Body of pancreas (tissue), 4 donors: ENCODE measurements around the gene NRP2. TPM values are rescaled to one million over a fixed set of nuclear protein-coding genes. Genes with fewer than 3 reads are reported as not detected.

Source experiments
- ATAC-seq: fragments of 150-250 bp; one replicate; pipeline ENCODE4 v1.9.1; 2016
- DNase-seq, 4 donors: peaks; one replicate each; pipeline ENCODE4 v3.0.0-alpha.2; 2019
- H3K27ac ChIP-seq, 4 donors: fragments of 200-600 bp; sonication (generic); 1 replicate in 3 of 4; 2 replicates in 1 of 4; pipeline versions ENCODE4 v1.5.1 to v1.6.1; 2016 to 2019; ENCODE audit warnings: mild to moderate bottlenecking in 1 of 4, mixed read lengths in 1 of 4, moderate library complexity in 1 of 4
- H3K27me3 ChIP-seq, 2 donors: fragments of 200-600 bp; sonication (generic); one replicate each; pipeline ENCODE4 v1.6.0; 2016; ENCODE audit warnings: mild to moderate bottlenecking in 1 of 2
- H3K36me3 ChIP-seq, 2 donors: fragments of 200-600 bp; sonication (generic); replicated peaks in 1 of 2; 2 replicates each; pipeline ENCODE4 v1.5.1; 2016; ENCODE audit warnings: low read depth in 2 of 2; ENCODE audit not compliant: insufficient read depth in 1 of 2
- H3K4me1 ChIP-seq: fragments of 200-600 bp; sonication (generic); one replicate; pipeline ENCODE4 v1.6.0; 2016
- H3K4me3 ChIP-seq, 2 donors: fragments of 200-600 bp; sonication (generic); 1 replicate in 1 of 2; 2 replicates in 1 of 2; pipeline ENCODE4 v1.5.1; 2016 to 2019
- H3K9me3 ChIP-seq, 3 donors: fragments of 200-600 bp; sonication (generic); 1 replicate in 2 of 3; 2 replicates in 1 of 3; pipeline ENCODE4 v1.5.1; 2016
- CTCF ChIP-seq, 7 experiments: fragments of 450-650 bp in 4 of 7; fragments of 200-600 bp in 3 of 7; sonication (generic) in 3 of 7; IDR thresholded peaks; one replicate each; pipeline ENCODE4 v1.5.1; 2016 to 2019; ENCODE audit warnings: antibody characterized with exemption in 7 of 7
- POLR2A ChIP-seq, 3 donors: fragments of 450-650 bp; IDR thresholded peaks; one replicate each; pipeline ENCODE4 v1.6.1; 2016; ENCODE audit warnings: antibody characterized with exemption in 3 of 3, mild to moderate bottlenecking in 2 of 3
- WGBS, 2 donors: methylation state at CpG; one replicate each; pipeline ENCODE4 v1.1.5; 2017; 5-methylcytosine and 5-hydroxymethylcytosine counted together
- intact Hi-C: fragments of 100-400 bp; cut with DNase I; formaldehyde crosslinking; loops from one replicate; pipeline ENCODE4 v1.15.1; 2023
- total RNA-seq, 2 donors: library from RNA; depleted of rRNA; stranded (reverse); fragments of >200 nt; gene quantifications; one replicate each; pipeline ENCODE4 v1.1.0, GENCODE V29; 2016

The NRP2 gene
- total RNA-seq, 2 donors from 2014 or later, result 5.7 to 7.6 TPM

- TF ChIP-seq POLR2A (IDR thresholded peaks at IDR 0.05) (no peak), CTCF (IDR thresholded peaks at IDR 0.05) (no peak)
- H3K27me3 ChIP-seq, result peaks cover 0 to 10% of the 10 kb centered on the region in 2 donors
- ATAC-seq (no peak), DNase-seq (no peak)
- intact Hi-C loops, result loop anchor here (10.0 kb wide), 1 partner anchor 1365 kb away; no protein-coding TSS in a partner anchor
- H3K9me3 ChIP-seq, result no peaks in the 10 kb centered on the region
- H3K4me3 ChIP-seq, result no peak overlapping the region
- H3K27ac ChIP-seq, result no peak overlapping the region
- 80 to 88% methylated on average over 9 of the region's 9 CpGs for WGBS, 2 donors
- peaks cover 19% of the 10 kb centered on the region for H3K4me1 ChIP-seq
- H3K36me3 ChIP-seq, result no peaks in the 10 kb centered on the region
These were observed 7.5 kb downstream of the NRP2 start for GRCh38 chr2:205689820-205690219.

- Histone ChIP-seq H3K36me3 (no peaks in the 10 kb centered on the region), H3K4me3 (no peak overlapping the region), H3K4me1 (no peaks in the 10 kb centered on the region), H3K9me3 (no peaks in the 10 kb centered on the region), H3K27me3 (no peaks in the 10 kb centered on the region), H3K27ac (no peak overlapping the region)
- no peak for DNase-seq
- 73 to 74% methylated on average over 3 of the region's 3 CpGs for WGBS, 2 donors
- TF ChIP-seq CTCF (IDR thresholded peaks at IDR 0.05), result no peak
- no peak for TF ChIP-seq POLR2A (IDR thresholded peaks at IDR 0.05)
- intact Hi-C loops, result no loop called here
- no peak for ATAC-seq
These were observed 9.8 kb downstream of the NRP2 start for GRCh38 chr2:205692104-205692503.

GRCh38 chr2:205694256-205694655 is 12.0 kb downstream of the NRP2 start:
- H3K9me3 ChIP-seq, result no peaks in the 10 kb centered on the region
- WGBS, 2 donors, result 72 to 80% methylated on average over 2 of the region's 2 CpGs
- no peak overlapping the region for H3K4me3 ChIP-seq
- H3K36me3 ChIP-seq, result no peaks in the 10 kb centered on the region
- DNase-seq (no peak), ATAC-seq (no peak)
- TF ChIP-seq POLR2A (IDR thresholded peaks at IDR 0.05), result no peak
- TF ChIP-seq CTCF (IDR thresholded peaks at IDR 0.05), result no peak
- intact Hi-C loops, result no loop called here
- no peak overlapping the region for H3K27ac ChIP-seq
- H3K27me3 ChIP-seq, result no peaks in the 10 kb centered on the region
- no peaks in the 10 kb centered on the region for H3K4me1 ChIP-seq

GRCh38 chr2:205695460-205695991 is 13.2 kb downstream of the NRP2 start:
- no peak for TF ChIP-seq POLR2A (IDR thresholded peaks at IDR 0.05)
- no peak for TF ChIP-seq CTCF (IDR thresholded peaks at IDR 0.05)
- intact Hi-C loops, result no loop called here
- WGBS, 2 donors, result 83 to 87% methylated on average over 3 of the region's 3 CpGs
- no peak overlapping the region for H3K4me3 ChIP-seq
- ATAC-seq, result no peak
- H3K36me3 ChIP-seq, result no peaks in the 10 kb centered on the region
- no peak overlapping the region for H3K27ac ChIP-seq
- H3K4me1 ChIP-seq, result no peaks in the 10 kb centered on the region
- H3K9me3 ChIP-seq, result no peaks in the 10 kb centered on the region
- DNase-seq, result no peak
- no peaks in the 10 kb centered on the region for H3K27me3 ChIP-seq

GRCh38 chr2:205696331-205696926 is 14.1 kb downstream of the NRP2 start:
- TF ChIP-seq CTCF (IDR thresholded peaks at IDR 0.05) (no peak), POLR2A (IDR thresholded peaks at IDR 0.05) (no peak)
- no peak overlapping the region for H3K4me3 ChIP-seq
- no peak overlapping the region for H3K27ac ChIP-seq
- H3K27me3 ChIP-seq, result no peaks in the 10 kb centered on the region
- DNase-seq (no peak), ATAC-seq (no peak)
- 72 to 84% methylated on average over 11 of the region's 11 CpGs for WGBS, 2 donors
- H3K9me3 ChIP-seq, result no peaks in the 10 kb centered on the region
- intact Hi-C loops, result no loop called here
- no peaks in the 10 kb centered on the region for H3K36me3 ChIP-seq
- H3K4me1 ChIP-seq, result no peaks in the 10 kb centered on the region
